GM12878 (cell line): ENCODE results near the gene GAB1. TPM values are rescaled to one million over a fixed set of nuclear protein-coding genes. Genes with fewer than 3 reads are reported as not detected.

Experiments used
- ATAC-seq: fragments of 200-7000 bp; cut with Tn5 transposase; 3 replicates; pipeline ENCODE4 v1.9.1; 2020; ENCODE audit warnings: mild to moderate bottlenecking, moderate library complexity
- BruUV-seq: library from RNA; stranded (reverse); fragments of 400-500 nt; replicated peaks from 2 replicates; lab custom pipeline; 2021; lab: Mats Ljungman, UMichigan
- CTCF ChIA-PET: fragments of 300-600 bp; sonication (Branson Sonifier 250); formaldehyde crosslinking; extraction: SDS; loops from one replicate; lab custom pipeline; 2021; ENCODE audit warnings: inconsistent platforms; lab: Yijun Ruan, JAX
- POLR2A ChIA-PET: fragments of 350-600 bp; formaldehyde crosslinking; extraction: SDS; loops from one replicate; lab custom pipeline; 2021; ENCODE audit warnings: inconsistent platforms; lab: Charles Lee
- RAD21 ChIA-PET: fragments of 300-600 bp; sonication (Branson Sonifier 250); formaldehyde crosslinking; loops from one replicate; lab custom pipeline; 2023; ENCODE audit warnings: antibody characterized with exemption; ENCODE audit not compliant: unreplicated experiment; lab: Charles Lee
- SMC1A ChIA-PET: fragments of 300-600 bp; sonication (Branson Sonifier 250); formaldehyde crosslinking; loops from one replicate; lab custom pipeline; 2023; ENCODE audit not compliant: unreplicated experiment, uncharacterized antibody; lab: Charles Lee
- DNase-seq: peaks from one replicate; pipeline ENCODE4 v3.0.0-alpha.2; 2011; ENCODE audit warnings: low read depth, low spot score
- FAIRE-seq: peaks from 3 replicates; lab custom pipeline; 2011; peaks lifted over from hg19 to GRCh38; lab: Jason Lieb, UNC
- H2AFZ ChIP-seq: 2 replicates; pipeline ENCODE4 v1.6.0; 2011; ENCODE audit warnings: low read depth, low read length, control low read depth; ENCODE audit not compliant: control insufficient read depth
- H3K27ac ChIP-seq: 2 replicates; pipeline ENCODE4 v1.5.1; 2011; ENCODE audit warnings: control low read depth; ENCODE audit not compliant: control insufficient read depth, insufficient read depth
- H3K27me3 ChIP-seq, 2 experiments: replicated peaks in 1 of 2; 2 replicates each; pipeline versions ENCODE4 v1.6.0 to v1.6.1; 2011; ENCODE audit warnings: low read length in 1 of 2; ENCODE audit not compliant: control insufficient read depth in 2 of 2, insufficient read depth in 2 of 2
- H3K36me3 ChIP-seq, 2 experiments: 2 replicates each; pipeline ENCODE4 v1.5.1; 2011; ENCODE audit warnings: low read length in 1 of 2; ENCODE audit not compliant: control insufficient read depth in 2 of 2, insufficient read depth in 2 of 2
- H3K4me1 ChIP-seq: 2 replicates; pipeline ENCODE4 v1.6.1; 2011; ENCODE audit warnings: mild to moderate bottlenecking, low read length, moderate library complexity, mixed read lengths; ENCODE audit not compliant: control insufficient read depth, insufficient read depth
- H3K4me2 ChIP-seq: 2 replicates; pipeline ENCODE4 v1.6.0; 2011; ENCODE audit warnings: control low read depth; ENCODE audit not compliant: control insufficient read depth, insufficient read depth
- H3K4me3 ChIP-seq: fragments of 200-600 bp; sonication (generic); 2 replicates; pipeline ENCODE4 v1.5.1; 2016
- H3K79me2 ChIP-seq: 2 replicates; pipeline ENCODE4 v1.6.0; 2011; ENCODE audit warnings: low read length; ENCODE audit not compliant: control insufficient read depth, insufficient read depth
- H3K9ac ChIP-seq: 2 replicates; pipeline ENCODE4 v1.8.0; 2011; ENCODE audit warnings: low read length, control low read depth, mixed read lengths; ENCODE audit not compliant: control insufficient read depth, insufficient read depth
- H3K9me3 ChIP-seq: replicated peaks from 3 replicates; pipeline ENCODE4 v1.5.1; 2011; ENCODE audit warnings: mild to moderate bottlenecking, low read length; ENCODE audit not compliant: control insufficient read depth, insufficient read depth
- H4K20me1 ChIP-seq: 2 replicates; pipeline ENCODE4 v1.6.0; 2011; ENCODE audit not compliant: control insufficient read depth, insufficient read depth
- ASH2L ChIP-seq: fragments of 300-600, 200-600 bp; sonication (generic); IDR thresholded peaks from 2 replicates; pipeline ENCODE4 v1.6.1; 2017; ENCODE audit warnings: low read depth, mild to moderate bottlenecking, borderline replicate concordance
- CBX5 ChIP-seq: sonication (generic); IDR thresholded peaks from 2 replicates; pipeline ENCODE4 v1.6.1; 2016; ENCODE audit warnings: low read depth, moderate library complexity, mild to moderate bottlenecking, inconsistent platforms
- CUX1 ChIP-seq: IDR thresholded peaks from 2 replicates; pipeline ENCODE4 v1.6.1; 2012; ENCODE audit warnings: improper control_type of control experiment, low read depth, low read length; ENCODE audit not compliant: insufficient replicate concordance
- WGBS: methylation state at CpG from one replicate; pipeline ENCODE4 v1.1.6; 2016; ENCODE audit warnings: low lambda C conversion rate; ENCODE audit not compliant: insufficient replicate concordance, insufficient coverage; ENCODE audit errors: missing lambda C conversion rate; 5-methylcytosine and 5-hydroxymethylcytosine counted together
- in situ Hi-C: fragments of 300-500 bp; cut with MboI; formaldehyde crosslinking; loops from 9 replicates; pipeline ENCODE4 v1.14.3; 2018; ENCODE audit warnings: mixed read lengths
- intact Hi-C: fragments of 100-400 bp; cut with micrococcal nuclease; formaldehyde crosslinking; loops from one replicate; pipeline ENCODE4 v1.14.2; 2022; ENCODE audit not compliant: unreplicated experiment
- polyA plus RNA-seq, 11 experiments: library from polyadenylated mRNA; depleted of rRNA in 4 of 11; unstranded in 6 of 11; stranded (reverse) in 5 of 11; fragments of >200 nt; fragmentation: Nextera tagmentation in 4 of 11; fragmentation: Illumina TruSeq in 1 of 11; extraction: Ambion mirVana in 4 of 11; extraction: Trizol in 1 of 11; gene quantifications; 1 replicate in 1 of 11; 2 replicates in 10 of 11; pipeline versions ENCODE4 v1.2.1 to v1.2.3, GENCODE V29; 2011 to 2016; ENCODE audit warnings: inconsistent platforms in 2 of 11, missing spikeins in 2 of 11, low read depth in 1 of 11
- total RNA-seq, 4 experiments: library from RNA; depleted of rRNA in 3 of 4; stranded (reverse); fragments of >200 nt in 3 of 4; fragmentation: Illumina TruSeq in 1 of 4; extraction: Trizol in 1 of 4; gene quantifications; 2 replicates each; pipeline versions ENCODE4 v1.2.1 to v1.2.3, GENCODE V29; 2013 to 2021
- TF ChIP-seq, protein P1 (sequence below): fragments of 450-650 bp; formaldehyde crosslinking; IDR thresholded peaks from 2 replicates; pipeline ENCODE4 v1.5.0; 2022; ENCODE audit warnings: mild to moderate bottlenecking, missing genetic modification characterization

Gene GAB1
- total and polyA plus RNA-seq, 10 of the 15 experiments (the other 5 are each of a cell fraction or from before 2014, with no cell fraction given) = 0.37 to 5.3 (median 3.2) TPM

- ChIA-PET SMC1A (interaction anchor here (0.6 to 4.2 kb wide), 11 partner anchors 11 to 224 kb away, joined by 3 to 55 read pairs (median 6); partner anchors contain the start of gene GAB1), CTCF (interaction anchor here (0.8 to 9.1 kb wide), 7 partner anchors 11 to 26 kb away, joined by 3 to 76 read pairs (median 8); partner anchors contain the start of gene GAB1), POLR2A (interaction anchor here (0.7 to 10.0 kb wide), 5 partner anchors 17 to 155 kb away, joined by 3 to 94 read pairs (median 6); partner anchors contain the start of genes GAB1 and SMARCA5), RAD21 (interaction anchor here (0.6 to 4.9 kb wide), 8 partner anchors 8 to 59 kb away, joined by 3 to 61 read pairs (median 5); partner anchors contain the start of gene GAB1)
- H3K9me3 ChIP-seq = no peaks in the 10 kb centered on the region
- BruUV-seq = no TSS peak
- no peak for FAIRE-seq
- WGBS = 79% methylated on average over 3 of the region's 3 CpGs
- no peaks in the 10 kb centered on the region for H3K27me3 ChIP-seq
- peak overlapping the region; percentile 66 for H3K27ac ChIP-seq
- H4K20me1 ChIP-seq = no peaks in the 10 kb centered on the region
- H3K4me1 ChIP-seq = peaks cover 21% of the 10 kb centered on the region
- no peak overlapping the region; the same call in 1 of the 2 replicates for H2AFZ ChIP-seq
- H3K4me3 ChIP-seq = no peak overlapping the region
- in situ Hi-C loops (no loop called here), intact Hi-C loops (loop anchor here (2.0 to 5.0 kb wide), 2 partner anchors 22 to 171 kb away; partner anchors contain the start of gene GAB1)
- peak; percentile 16 for ATAC-seq
- DNase-seq = no peak
- no peaks in the 10 kb centered on the region for H3K79me2 ChIP-seq
- TF ChIP-seq, protein P1, sequence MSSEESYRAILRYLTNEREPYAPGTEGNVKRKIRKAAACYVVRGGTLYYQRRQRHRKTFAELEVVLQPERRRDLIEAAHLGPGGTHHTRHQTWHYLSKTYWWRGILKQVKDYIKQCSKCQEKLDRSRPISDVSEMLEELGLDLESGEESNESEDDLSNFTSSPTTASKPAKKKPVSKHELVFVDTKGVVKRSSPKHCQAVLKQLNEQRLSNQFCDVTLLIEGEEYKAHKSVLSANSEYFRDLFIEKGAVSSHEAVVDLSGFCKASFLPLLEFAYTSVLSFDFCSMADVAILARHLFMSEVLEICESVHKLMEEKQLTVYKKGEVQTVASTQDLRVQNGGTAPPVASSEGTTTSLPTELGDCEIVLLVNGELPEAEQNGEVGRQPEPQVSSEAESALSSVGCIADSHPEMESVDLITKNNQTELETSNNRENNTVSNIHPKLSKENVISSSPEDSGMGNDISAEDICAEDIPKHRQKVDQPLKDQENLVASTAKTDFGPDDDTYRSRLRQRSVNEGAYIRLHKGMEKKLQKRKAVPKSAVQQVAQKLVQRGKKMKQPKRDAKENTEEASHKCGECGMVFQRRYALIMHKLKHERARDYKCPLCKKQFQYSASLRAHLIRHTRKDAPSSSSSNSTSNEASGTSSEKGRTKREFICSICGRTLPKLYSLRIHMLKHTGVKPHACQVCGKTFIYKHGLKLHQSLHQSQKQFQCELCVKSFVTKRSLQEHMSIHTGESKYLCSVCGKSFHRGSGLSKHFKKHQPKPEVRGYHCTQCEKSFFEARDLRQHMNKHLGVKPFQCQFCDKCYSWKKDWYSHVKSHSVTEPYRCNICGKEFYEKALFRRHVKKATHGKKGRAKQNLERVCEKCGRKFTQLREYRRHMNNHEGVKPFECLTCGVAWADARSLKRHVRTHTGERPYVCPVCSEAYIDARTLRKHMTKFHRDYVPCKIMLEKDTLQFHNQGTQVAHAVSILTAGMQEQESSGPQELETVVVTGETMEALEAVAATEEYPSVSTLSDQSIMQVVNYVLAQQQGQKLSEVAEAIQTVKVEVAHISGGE = no peak
- TF ChIP-seq CBX5 (no peak), CUX1 (no peak), ASH2L (no peak)
- H3K36me3 ChIP-seq = no peaks in the 10 kb centered on the region
- no peak overlapping the region for H3K9ac ChIP-seq
- H3K4me2 ChIP-seq = peak overlapping the region; percentile 59
These were observed 21.7 kb downstream of the GAB1 start for GRCh38 chr4:143358419-143358818.
